Measurements from ENCODE around the gene USP53. TPM values are rescaled to one million over a fixed set of nuclear protein-coding genes. Genes with fewer than 3 reads are reported as not detected.

The USP53 gene
- total and polyA plus RNA-seq, 10 of the 15 experiments (the other 5 are each of a cell fraction or from before 2014, with no cell fraction given), result 0.23 to 4.0 (median 2.7) TPM

GRCh38 chr4:119286377-119287002 lies 74.0 kb downstream of the USP53 start (continued):
- no peak for TF ChIP-seq LARP7 (IDR thresholded peaks at IDR 0.05)
- no peak for TF ChIP-seq POLR2AphosphoS2 (IDR thresholded peaks at IDR 0.05; ENCODE audit: low read depth, low read length)
- TF ChIP-seq CHD2 (IDR thresholded peaks at IDR 0.05; ENCODE audit: borderline replicate concordance, low read depth, low read length), result no peak
- no peak for TF ChIP-seq JUNB (IDR thresholded peaks at IDR 0.05)
- no peak for TF ChIP-seq ATF3 (IDR thresholded peaks at IDR 0.05; ENCODE audit: borderline replicate concordance, extremely low read depth, low read depth, low read length)
- no peak for TF ChIP-seq CREM (IDR thresholded peaks at IDR 0.05; ENCODE audit: low read depth)
- TF ChIP-seq TCF12 (IDR thresholded peaks at IDR 0.05; ENCODE audit: low read depth, low read length), result no peak

GRCh38 chr4:119289313-119289712 lies 76.8 kb downstream of the USP53 start:
- intact Hi-C loops (cut with micrococcal nuclease; ENCODE audit: unreplicated experiment), result loop anchor here (5.0 to 10.0 kb wide), 2 partner anchors 77 to 515 kb away; partner anchors contain the start of gene USP53
- Histone ChIP-seq H3K9ac (ENCODE audit: control insufficient read depth, insufficient read depth, low read length) (no peak overlapping the region), H3K4me3 (no peak overlapping the region), H3K36me3 (ENCODE audit: control insufficient read depth in 2 of 2, insufficient read depth in 2 of 2, low read length in 1 of 2) (no peaks in the 10 kb centered on the region), H3K4me1 (ENCODE audit: control insufficient read depth, insufficient read depth, low read length) (no peaks in the 10 kb centered on the region), H2AFZ (ENCODE audit: control insufficient read depth, low read depth, low read length) (no peak overlapping the region), H3K27me3 (replicated peaks in 1 of 2; ENCODE audit: control insufficient read depth in 2 of 2, insufficient read depth in 2 of 2, low read length in 1 of 2) (no peaks in the 10 kb centered on the region), H4K20me1 (ENCODE audit: control insufficient read depth, insufficient read depth) (no peaks in the 10 kb centered on the region), H3K27ac (ENCODE audit: control insufficient read depth, insufficient read depth) (no peak overlapping the region), H3K9me3 (replicated peaks; ENCODE audit: control insufficient read depth, insufficient read depth, low read length) (no peaks in the 10 kb centered on the region), H3K4me2 (ENCODE audit: control insufficient read depth, insufficient read depth) (no peak overlapping the region), H3K79me2 (ENCODE audit: control insufficient read depth, insufficient read depth, low read length) (no peaks in the 10 kb centered on the region)
- ATAC-seq (no peak), FAIRE-seq (no peak), DNase-seq (ENCODE audit: low read depth, low spot score) (no peak)
- ChIA-PET CTCF (interaction anchor here (1.0 to 3.2 kb wide), 4 partner anchors 9 to 248 kb away, joined by 3 to 11 read pairs (median 4); a partner anchor contains a TSS), SMC1A (ENCODE audit: uncharacterized antibody, unreplicated experiment) (no interaction called here), RAD21 (ENCODE audit: unreplicated experiment) (no interaction called here), POLR2A (no interaction called here)
- no peak for TF ChIP-seq ZBTB4 (CRISPR knock-in tag; IDR thresholded peaks at IDR 0.05)
- TF ChIP-seq RBBP5 (conservative IDR thresholded peaks at IDR 0.05), result no peak
- TF ChIP-seq MYB (IDR thresholded peaks at IDR 0.05; ENCODE audit: borderline replicate concordance, low read depth, low read length), result no peak
- no peak for TF ChIP-seq STAT1 (conservative IDR thresholded peaks at IDR 0.05)
- TF ChIP-seq NR2C2 (IDR thresholded peaks at IDR 0.05; ENCODE audit: borderline replicate concordance, control insufficient read depth, insufficient read length, low read depth), result no peak
- no peak for TF ChIP-seq BCL3 (IDR thresholded peaks at IDR 0.05; ENCODE audit: borderline replicate concordance, insufficient read depth, low read depth, low read length, poor library complexity, severe bottlenecking)
- TF ChIP-seq YY1 (IDR thresholded peaks at IDR 0.05; ENCODE audit: low read depth, low read length), result no peak
- no peak for TF ChIP-seq HDAC6 (IDR thresholded peaks at IDR 0.05; ENCODE audit: unreplicated experiment)
- no peak for TF ChIP-seq NR2F1 (conservative IDR thresholded peaks at IDR 0.05)
- TF ChIP-seq POLR2AphosphoS5 (IDR thresholded peaks at IDR 0.05; ENCODE audit: low read length), result no peak
- no peak for TF ChIP-seq ZSCAN29 (IDR thresholded peaks at IDR 0.05)
- in situ Hi-C loops (cut with MboI), result no loop called here
- WGBS (ENCODE audit: insufficient coverage, insufficient replicate concordance, low lambda C conversion rate, missing lambda C conversion rate), result 97% methylated on average over 5 of the region's 5 CpGs
- BruUV-seq (replicated peaks), result no TSS peak

Data from GM12878 (cell line).